GM11168 (cell line): ENCODE data around the gene CA6.
"Not testable (repeated sequence)": the region's sequence is repeated elsewhere in the genome, so short reads cannot be mapped to it uniquely, and the experiment has no call there.

Experiments
- in situ Hi-C: fragments of 300-500 bp; cut with MboI; formaldehyde crosslinking; loops from one replicate; pipeline ENCODE4 v1.12.0; 2022; ENCODE audit warnings: low sequenced_read_pairs; ENCODE audit not compliant: unreplicated experiment

Gene CA6

DNA sequence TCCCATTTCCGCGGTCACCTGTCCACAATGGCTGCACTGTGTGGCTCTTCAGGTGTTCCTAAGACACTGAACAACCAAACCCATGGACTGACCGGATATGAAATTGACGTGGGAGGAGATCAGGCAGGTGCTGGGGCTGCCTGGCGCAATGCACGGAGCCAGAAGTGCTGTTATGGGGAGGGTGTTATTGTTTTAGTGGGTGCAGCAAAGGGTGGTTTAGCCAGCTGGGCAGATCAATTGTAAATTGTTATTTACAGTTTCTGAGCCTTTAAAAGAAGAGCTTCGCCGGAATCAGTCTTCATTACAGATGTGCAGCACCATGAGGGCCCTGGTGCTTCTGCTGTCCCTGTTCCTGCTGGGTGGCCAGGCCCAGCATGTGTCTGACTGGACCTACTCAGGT, at the start of gene CA6:
TSS of gene CA6 (plus strand) at position 301 of the 400 bp plus-strand sequence. CDS start at position 320, 19 bp downstream.
- in situ Hi-C loops = no loop called here

DNA sequence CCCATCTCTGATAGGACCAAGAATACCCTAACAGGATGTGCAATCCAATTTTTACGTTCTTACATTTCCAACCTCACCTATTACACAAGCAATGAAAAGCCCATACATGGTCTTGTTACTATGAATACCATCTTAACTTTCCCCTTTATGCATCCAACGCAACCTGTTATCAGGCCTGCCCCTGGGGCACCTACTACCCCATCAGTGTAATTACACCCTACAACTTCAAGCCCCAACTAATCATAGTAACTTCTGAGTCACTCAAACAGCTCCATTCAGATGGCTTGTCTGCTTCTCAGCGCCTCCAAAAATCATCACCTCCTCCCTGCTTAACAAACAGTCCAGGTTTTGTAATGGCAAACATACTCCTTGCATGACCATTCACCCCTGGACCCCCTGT, 48.9 kb upstream of the CA6 start:
- in situ Hi-C loops = not testable (repeated sequence)

DNA sequence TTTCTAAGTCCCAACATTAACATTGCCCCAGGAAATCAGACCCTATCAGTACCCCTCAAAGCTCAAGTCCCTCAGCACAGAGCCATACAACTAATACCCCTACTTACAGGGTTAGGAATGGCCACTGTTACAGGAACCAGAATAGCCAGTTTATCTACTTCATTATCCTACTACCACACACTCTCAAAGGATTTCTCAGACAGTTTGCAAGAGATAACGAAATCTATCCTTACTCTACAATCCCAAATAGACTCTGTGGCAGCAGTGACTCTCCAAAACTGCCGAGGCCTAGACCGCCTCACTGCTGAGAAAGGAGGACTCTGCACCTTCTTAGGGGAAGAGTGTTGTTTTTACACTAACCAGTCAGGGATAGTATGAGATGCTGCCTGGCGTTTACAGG, 48.2 kb upstream of the CA6 start:
- in situ Hi-C loops = not testable (repeated sequence)

DNA sequence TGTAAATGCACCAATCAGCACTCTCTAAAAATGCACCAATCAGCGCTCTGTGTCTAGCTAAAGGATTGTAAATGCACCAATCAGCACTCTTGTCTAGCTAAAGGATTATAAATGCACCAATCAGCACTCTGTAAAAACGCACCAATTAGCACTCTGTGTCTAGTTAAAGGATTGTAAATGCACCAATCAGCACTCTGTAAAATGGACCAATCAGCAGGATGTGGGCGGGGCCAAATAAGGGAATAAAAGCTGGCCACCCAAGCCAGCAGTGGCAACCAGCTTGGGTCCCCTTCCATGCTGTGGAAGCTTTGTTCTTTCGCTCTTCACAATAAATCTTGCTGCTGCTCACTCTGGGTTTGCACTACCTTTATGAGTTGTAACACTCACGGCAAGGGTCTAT, 47.2 kb upstream of the CA6 start:
- in situ Hi-C loops = not testable (repeated sequence)

DNA sequence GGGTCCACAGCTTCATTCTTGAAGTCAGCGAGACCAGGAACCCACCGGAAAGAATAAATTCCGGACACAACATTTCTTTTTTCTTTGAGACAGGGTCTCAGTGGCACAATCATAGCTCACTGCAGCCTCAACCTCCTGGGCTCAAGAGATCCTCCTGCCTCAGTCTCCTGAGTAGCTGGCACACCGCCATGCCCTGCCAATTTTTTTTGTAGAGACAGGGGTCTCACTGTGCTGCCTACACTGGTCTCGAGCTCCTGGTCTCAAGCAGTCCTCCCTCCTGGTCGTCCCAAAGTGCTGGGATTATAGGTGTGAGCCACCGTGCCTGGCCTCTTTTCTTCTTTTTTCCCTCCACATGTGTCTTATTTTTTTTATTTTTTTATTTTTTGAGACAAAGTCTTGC, 46.6 kb upstream of the CA6 start:
- in situ Hi-C loops = no loop called here

DNA sequence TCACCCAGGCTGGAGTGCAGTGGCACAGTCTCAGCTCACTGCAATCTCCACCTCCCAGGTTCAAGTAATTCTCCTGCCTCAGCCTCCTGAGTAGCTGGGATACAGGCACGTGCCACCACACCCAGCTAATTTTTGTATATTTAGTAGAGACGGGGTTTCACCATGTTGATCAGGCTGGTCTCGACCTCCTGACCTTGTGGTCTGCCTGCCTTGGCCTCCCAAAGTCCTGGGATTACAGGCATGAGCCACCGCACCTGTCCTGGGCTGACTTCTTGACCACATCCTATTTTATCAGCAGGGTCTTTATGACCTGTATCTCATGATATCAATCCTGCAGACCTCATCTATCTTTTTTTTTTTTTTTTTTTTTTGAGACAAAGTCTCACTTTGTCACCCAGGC, 45.0 kb upstream of the CA6 start:
- in situ Hi-C loops = not testable (repeated sequence)

DNA sequence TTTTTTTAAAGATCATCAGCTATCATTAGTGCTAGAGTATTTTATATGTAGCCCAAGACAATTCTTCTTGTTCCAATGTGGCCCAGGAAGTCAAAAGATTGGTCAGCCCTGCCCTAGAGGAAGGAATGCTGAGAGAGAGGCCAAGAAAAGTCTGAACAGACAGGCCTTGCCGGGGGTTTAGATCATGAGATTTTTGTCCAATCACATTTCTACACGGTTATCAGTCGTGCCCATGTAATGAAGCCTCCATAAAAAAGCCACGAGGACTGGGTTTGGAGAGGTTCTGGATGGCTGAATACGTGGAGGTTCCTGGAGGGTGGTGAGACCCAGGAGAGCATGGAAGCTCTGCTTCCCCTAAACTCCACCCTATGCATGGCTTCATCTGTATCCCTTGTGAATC, 42.9 kb upstream of the CA6 start:
- in situ Hi-C loops = no loop called here

DNA sequence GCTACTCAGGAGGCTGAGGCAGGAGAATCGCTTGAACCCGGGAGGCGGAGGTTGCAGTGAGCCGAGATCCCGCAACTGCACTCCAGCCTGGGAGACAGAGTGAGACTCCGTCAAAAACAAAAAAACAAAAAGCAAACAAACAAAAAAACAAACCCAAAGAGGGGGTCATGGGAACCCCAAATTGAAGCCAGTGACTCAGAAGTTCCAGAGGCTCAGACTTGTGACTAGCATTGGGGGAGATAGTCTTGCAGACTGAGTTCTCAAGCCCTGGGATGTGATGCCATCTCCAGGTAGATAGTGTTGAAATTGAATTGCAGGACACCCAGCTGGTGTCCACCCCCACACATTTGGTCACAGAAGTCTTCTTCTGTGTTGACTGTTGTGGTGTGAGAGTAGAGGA, 42.3 kb upstream of the CA6 start:
- in situ Hi-C loops = no loop called here

DNA sequence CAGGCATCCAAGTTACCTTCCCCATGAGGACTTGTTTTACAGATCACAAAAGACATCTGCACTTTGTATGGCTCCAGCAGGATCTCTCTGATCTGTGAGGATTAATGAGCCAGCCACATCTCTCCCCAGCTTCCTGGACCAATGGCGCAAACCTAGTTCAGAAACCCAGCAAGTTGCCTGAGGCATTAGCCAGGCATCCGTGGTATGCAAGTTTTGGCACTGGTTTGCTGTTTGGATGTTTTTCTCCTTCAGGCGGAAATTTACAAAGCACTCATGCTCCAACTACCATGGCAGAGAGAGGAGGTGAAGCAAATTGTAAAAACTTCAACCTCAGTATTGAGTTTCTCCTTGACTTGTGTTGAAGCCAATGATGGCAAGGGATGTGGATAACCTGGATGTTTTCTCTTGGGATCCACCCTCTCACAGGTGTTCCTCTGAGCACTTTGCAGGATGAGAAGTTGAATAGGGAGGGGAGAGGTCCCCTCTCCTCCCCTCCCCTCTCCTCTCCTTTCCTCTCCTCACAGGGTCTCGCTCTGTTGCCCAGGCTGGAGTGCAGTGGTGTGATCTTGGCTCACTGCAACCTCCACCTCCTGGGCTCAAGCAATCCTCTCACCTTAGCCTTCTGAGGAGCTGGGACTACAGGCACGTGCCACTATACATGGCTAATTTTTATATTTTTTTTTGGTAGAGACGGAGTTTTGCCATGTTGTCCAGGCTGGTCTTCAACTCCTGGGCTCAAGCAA, 41.6 kb upstream of the CA6 start:
- in situ Hi-C loops = no loop called here

DNA sequence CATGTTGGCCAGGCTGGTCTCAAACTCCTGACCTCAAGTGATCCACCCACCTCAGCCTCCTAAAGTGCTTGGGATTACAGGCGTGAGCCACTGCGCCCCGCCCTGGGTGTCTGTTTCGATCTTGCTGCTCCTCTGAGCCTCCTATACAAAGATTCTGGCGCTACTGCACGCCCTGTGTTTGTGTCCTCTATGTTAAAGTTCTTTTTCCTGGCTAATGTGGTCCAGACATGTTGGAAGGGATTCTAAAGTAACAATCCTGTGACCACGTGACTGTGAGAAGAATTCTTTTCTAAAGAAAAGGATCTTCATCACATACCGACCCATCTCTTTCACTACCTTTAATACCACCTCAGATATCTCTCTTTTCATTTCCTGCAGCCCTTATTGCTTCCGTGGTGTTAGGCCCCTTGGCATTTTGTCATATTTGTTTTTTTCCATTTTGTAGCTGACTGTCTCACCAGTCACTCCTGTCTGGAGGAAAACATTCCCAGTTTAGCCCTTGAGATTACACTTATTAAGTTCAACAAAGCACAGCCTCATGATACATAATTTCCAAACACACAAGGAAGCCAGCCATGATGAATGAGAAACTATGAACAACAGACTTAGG, 40.0 kb upstream of the CA6 start:
- in situ Hi-C loops = no loop called here

DNA sequence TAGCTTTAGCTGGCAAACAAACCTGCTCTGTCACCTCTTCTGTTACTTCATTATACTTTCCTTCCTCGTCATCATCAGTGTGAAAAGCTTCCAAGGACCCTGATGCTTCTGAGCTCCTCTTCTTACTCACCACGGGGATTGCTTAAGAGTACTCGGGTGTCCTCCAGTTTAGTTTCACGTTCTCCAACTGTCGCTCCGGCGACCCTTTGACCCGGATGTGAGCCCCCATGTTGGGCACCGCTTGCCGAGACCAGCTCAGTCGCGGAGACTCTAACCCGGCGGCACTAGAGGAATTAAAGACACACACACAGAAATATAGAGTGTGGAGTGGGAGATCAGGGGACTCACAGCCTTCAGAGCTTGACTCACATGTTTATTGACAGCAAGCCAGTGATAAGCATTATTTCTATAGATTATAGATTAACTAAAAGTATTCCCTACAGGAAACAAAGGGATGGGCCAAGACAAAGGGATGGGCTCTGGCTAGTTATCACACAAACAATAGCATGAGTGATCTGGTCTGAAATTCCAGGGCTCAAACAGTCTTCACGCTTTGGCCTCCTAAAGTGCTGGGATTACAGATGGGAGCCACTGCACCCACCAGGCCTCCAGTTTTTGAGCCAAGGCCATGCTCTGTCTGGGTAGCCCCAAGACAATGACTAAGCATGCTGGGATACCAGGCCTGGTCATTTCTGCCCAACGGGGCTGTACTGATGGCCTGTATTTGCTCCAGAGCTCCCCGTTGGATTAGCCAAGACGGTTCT, 37.1 kb upstream of the CA6 start:
- in situ Hi-C loops = no loop called here

DNA sequence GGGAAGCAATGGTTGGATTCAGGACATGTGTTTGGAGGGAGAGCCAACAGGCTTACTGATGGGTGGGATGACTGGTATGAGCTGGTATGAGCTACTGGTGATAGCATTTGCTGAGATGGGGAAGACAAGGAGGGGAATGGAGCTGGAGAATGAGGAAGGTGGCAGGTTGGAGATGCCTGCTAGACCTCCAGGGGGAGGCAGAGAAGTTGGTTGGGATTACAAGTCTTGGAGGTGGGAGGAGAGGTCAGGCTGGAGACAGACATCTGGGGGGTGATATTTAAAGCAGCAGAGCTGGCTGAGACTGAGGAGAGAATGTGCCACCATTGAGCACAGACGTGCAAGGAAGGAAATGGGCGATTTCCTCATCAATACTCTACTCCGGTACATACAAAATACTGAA, 35.3 kb upstream of the CA6 start:
- in situ Hi-C loops = no loop called here

DNA sequence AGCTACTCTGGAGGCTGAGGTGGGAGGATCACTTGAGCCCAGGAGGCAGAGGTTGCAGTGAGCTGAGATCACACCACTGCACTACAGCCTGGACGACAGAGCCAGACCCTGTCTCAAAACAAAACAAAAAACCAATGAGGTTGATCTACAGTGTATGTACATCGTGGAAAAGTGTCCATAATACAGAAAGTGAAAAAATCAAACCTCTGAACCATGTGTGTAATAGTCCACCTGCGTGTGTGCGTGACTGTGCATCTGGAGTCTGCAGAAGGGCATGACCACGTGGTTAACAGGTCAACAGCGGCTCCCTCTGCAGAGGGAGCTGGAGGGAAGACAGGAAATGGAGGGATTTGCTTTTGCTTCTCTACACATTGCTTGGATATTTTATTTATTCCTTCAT, 34.8 kb upstream of the CA6 start:
- in situ Hi-C loops = no loop called here

DNA sequence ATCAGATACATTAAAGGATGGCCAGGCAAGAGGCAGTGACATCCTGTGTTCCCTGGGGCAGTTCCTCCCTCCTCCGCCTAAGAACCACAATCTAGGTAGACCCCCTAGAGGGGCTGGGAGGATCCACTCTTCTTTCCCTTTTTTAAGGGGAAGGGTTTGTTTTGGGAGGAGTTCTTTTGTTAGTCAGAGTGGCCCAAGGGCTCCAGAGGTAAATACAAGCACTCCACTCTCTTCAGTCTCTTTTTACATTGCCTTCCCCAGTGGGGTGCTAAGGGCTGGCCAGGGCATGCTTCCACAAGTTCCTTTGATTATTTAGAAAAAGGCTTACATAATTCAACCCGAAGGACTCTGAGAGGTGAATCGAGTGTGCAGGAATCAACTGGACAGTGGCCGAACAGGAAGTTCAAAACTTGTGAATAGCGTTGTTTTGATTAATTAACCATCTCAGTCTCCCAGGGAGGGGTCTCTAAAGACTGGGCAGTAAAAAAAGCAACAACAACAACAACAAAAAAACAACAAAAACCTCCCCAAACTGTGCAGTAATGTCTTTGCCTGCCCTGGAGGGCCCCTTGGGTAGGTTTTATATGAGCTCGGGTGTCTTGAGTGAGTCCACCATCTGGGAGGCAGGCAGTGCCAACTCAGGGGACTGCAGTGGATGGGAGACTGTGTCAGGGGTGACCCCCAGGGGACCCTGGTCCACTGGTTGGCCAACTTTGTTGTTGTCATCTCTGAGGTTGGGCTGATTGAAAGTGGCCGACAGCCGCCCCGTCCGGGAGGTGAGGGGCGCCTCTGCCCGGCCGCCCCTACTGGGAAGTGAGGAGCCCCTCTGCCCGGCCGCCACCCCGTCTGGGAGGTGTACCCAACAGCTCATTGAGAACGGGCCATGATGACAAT, 34.0 kb upstream of the CA6 start:
- in situ Hi-C loops = no loop called here

DNA sequence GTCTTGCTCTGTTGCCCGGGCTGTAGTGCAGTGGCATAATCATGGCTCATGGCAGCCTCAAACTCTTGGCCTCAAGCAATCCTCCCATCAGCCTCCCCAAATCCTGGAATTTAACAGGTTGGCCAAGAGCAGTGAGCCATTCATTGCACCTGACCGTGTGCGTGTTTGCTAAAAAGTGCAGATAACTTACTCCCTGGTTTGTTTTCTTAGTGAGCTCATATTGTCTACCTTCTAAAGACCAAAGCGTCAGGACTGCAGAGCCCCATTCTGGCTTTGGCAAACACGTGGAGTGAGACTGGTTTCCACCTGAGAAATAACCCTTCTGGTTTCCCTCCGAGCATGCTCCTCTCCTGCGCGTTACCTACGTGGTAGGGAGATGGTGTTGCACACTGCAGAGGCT, 32.2 kb upstream of the CA6 start:
- in situ Hi-C loops = no loop called here

DNA sequence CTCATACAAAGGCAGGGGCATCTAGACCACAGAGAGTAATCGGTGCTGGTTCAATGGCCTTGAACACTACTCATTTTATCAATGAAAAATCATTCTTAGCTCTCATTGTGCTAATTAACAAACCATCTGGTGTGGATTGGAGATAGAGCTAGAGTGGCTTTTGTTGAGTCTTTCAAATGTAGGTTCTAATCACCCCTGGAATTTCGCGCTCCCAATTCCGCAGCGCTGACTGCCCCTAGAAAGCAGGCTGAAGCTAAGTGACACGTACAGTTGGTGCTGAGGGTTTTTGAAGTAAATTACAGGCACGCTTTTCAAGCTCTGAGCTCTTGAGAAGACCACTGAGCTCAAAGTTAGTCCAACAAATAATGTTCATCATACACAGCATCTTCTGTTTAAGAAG, 31.2 kb upstream of the CA6 start:
- in situ Hi-C loops = no loop called here

DNA sequence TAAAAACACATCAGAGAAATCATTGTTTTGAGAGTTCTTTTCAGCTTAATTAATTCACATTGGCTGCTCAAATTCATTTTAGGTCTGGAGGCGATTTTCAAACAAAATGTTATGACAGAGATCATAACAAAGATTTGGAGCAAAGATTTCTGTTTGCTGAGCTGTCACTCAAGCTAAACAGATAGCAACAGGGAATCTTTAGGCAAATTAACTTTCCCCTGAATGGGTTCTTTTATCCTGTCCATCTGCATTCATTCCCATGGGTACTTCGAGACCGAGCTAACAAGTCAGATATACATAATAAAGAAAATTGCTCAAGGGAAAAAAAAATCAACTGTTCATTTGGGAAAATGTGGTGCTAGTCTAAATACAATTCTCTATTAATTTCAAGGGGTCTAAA, 30.2 kb upstream of the CA6 start:
- in situ Hi-C loops = no loop called here

DNA sequence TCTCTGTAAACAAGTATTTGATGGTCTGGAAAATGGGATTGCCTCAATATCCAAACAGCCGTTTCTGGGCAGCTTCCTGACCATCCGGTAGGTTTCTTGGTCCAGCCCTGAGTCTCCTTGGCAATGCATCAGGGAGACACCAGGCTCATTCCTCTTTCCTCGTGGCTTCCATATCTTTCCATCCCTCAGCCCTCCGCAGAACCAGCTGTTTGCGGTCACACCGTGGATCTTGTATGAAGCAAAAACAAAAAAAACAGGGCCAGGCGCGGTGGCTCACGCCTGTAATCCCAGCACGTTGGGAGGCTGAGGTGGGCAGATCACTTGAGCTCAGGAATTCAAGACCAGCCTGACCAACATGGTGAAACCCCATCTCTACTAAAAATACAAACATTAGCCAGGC, 28.1 kb upstream of the CA6 start:
- in situ Hi-C loops = not testable (repeated sequence)

DNA sequence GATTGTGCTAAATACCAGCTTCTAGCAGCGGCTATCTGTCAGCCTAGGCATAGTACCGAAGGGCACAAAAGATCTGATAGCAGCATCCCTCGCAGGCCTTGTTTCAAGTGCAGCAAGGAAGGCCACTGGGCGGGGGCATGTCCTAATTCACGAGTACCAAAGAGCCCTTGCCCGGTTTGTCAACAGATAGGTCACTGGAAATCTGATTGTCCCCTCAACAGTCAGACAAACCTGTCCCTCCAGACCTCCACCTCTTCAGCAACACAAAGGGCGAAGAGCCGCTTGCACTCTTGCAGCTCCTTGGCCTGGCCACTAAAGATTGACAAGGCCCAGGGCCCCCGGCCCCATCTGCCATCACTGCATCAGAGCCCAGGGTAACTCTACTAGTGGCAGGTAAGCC, 22.7 kb upstream of the CA6 start:
- in situ Hi-C loops = loop anchor here (10.0 kb wide), 2 partner anchors 62 to 182 kb away; no protein-coding TSS in a partner anchor

DNA sequence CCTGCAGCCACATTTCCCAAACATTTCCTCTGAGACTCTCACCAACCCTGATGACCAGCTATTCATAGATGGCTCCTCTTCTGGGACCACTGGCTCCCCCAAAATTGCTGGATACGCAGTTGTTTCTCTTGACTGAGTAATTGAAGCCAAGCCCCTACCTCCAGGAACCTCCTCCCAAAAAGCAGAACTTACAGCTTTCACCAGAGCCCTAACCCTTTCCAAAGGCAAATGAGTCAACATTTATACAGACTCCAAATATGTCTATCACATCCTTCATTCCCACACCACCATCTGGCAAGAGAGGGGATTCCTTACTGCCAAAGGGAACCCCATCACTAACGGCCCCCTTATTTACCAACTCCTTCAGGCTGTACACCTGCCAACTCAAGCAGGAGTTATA, 20.3 kb upstream of the CA6 start:
- in situ Hi-C loops = loop anchor here (10.0 kb wide), 2 partner anchors 59 to 179 kb away; no protein-coding TSS in a partner anchor
